ENCODE results near the gene CUTC.
"Not testable (repeated sequence)": the region's sequence is repeated elsewhere in the genome, so short reads cannot be mapped to it uniquely, and the experiment has no call there.

The CUTC gene

GRCh38 chr10:99734111-99734510 is 2.1 kb downstream of the CUTC start:
- H3K4ac ChIP-seq (ENCODE audit: low read length) = not testable (repeated sequence)
- H3K36me3 ChIP-seq (replicated peaks in 1 of 2; ENCODE audit: control insufficient read depth in 2 of 2, insufficient read depth in 2 of 2, low read length in 2 of 2) = peaks cover 6 to 36% of the 10 kb centered on the region in 2 donors

GRCh38 chr10:99740260-99740659 is 8.2 kb downstream of the CUTC start:
- Histone ChIP-seq H2BK12ac (ENCODE audit: low read length) (no peak overlapping the region), H3K4me1 (ENCODE audit: control insufficient read depth in 2 of 2, insufficient read depth in 1 of 2, low read depth in 1 of 2, low read length in 2 of 2) (no peaks in the 10 kb centered on the region), H3K4me2 (ENCODE audit: insufficient read depth, low read length, poor library complexity, severe bottlenecking) (no peak overlapping the region), H3K4me3 (ENCODE audit: low read length in 2 of 2) (no peak overlapping the region), H3K79me1 (ENCODE audit: low read depth, low read length) (no peaks in the 10 kb centered on the region), H3K9me3 (replicated peaks in 1 of 2; ENCODE audit: control insufficient read depth in 2 of 2, insufficient read depth in 1 of 2, low read depth in 1 of 2, low read length in 2 of 2) (peaks cover 0 to 35% of the 10 kb centered on the region in 2 donors), H2AK5ac (ENCODE audit: low read depth, low read length) (no peak overlapping the region), H2AFZ (ENCODE audit: low read length) (no peak overlapping the region), H3K18ac (ENCODE audit: low read length) (no peak overlapping the region), H3K27ac (replicated peaks; ENCODE audit: low read length) (no peak overlapping the region), H2BK5ac (ENCODE audit: low read length) (no peak overlapping the region), H3K9ac (ENCODE audit: low read depth, low read length, poor library complexity) (no peak overlapping the region), H3K36me3 (replicated peaks in 1 of 2; ENCODE audit: control insufficient read depth in 2 of 2, insufficient read depth in 2 of 2, low read length in 2 of 2) (peaks cover 17 to 90% of the 10 kb centered on the region in 2 donors), H4K91ac (ENCODE audit: low read depth, low read length, poor library complexity) (no peak overlapping the region), H3K23ac (ENCODE audit: low read depth, low read length, poor library complexity) (no peak overlapping the region), H3K14ac (ENCODE audit: low read length) (no peak overlapping the region), H2BK120ac (ENCODE audit: low read depth, low read length) (no peak overlapping the region), H4K8ac (ENCODE audit: low read depth, low read length) (no peak overlapping the region), H2BK15ac (ENCODE audit: low read length) (no peak overlapping the region), H3K27me3 (ENCODE audit: control insufficient read depth in 3 of 3, insufficient read depth in 3 of 3, low read depth in 1 of 3, low read length in 3 of 3) (no peaks in the 10 kb centered on the region), H3K4ac (ENCODE audit: low read length) (no peak overlapping the region)
- no CpG with 5 or more reads among the region's 2 CpGs for WGBS, 2 donors (ENCODE audit: extremely low coverage in 2 of 2, insufficient read length in 2 of 2, insufficient replicate concordance in 1 of 2)
- no peak for DNase-seq (ENCODE audit: low spot score)

More at GRCh38 chr10:99734111-99734510, 2.1 kb downstream of the CUTC start:
- not testable (repeated sequence) for H3K79me1 ChIP-seq (ENCODE audit: low read depth, low read length); H3K23ac ChIP-seq (ENCODE audit: low read depth, low read length, poor library complexity); H3K14ac ChIP-seq (ENCODE audit: low read length); H2BK120ac ChIP-seq (ENCODE audit: low read depth, low read length); H3K4me1 ChIP-seq (ENCODE audit: control insufficient read depth in 2 of 2, insufficient read depth in 1 of 2, low read depth in 1 of 2, low read length in 2 of 2); H2BK12ac ChIP-seq (ENCODE audit: low read length); H2BK5ac ChIP-seq (ENCODE audit: low read length); H2AK5ac ChIP-seq (ENCODE audit: low read depth, low read length); H4K8ac ChIP-seq (ENCODE audit: low read depth, low read length); H3K18ac ChIP-seq (ENCODE audit: low read length); H2AFZ ChIP-seq (ENCODE audit: low read length); H3K9ac ChIP-seq (ENCODE audit: low read depth, low read length, poor library complexity); H3K27me3 ChIP-seq (ENCODE audit: control insufficient read depth in 3 of 3, insufficient read depth in 3 of 3, low read depth in 1 of 3, low read length in 3 of 3); H3K4me3 ChIP-seq (ENCODE audit: low read length in 2 of 2); H4K91ac ChIP-seq (ENCODE audit: low read depth, low read length, poor library complexity); H3K27ac ChIP-seq (replicated peaks; ENCODE audit: low read length); H2BK15ac ChIP-seq (ENCODE audit: low read length); H3K4me2 ChIP-seq (ENCODE audit: insufficient read depth, low read length, poor library complexity, severe bottlenecking); DNase-seq (ENCODE audit: low spot score)
- no CpG with 5 or more reads among the region's 10 CpGs for WGBS, 2 donors (ENCODE audit: extremely low coverage in 2 of 2, insufficient read length in 2 of 2, insufficient replicate concordance in 1 of 2)
- peaks cover 0 to 12% of the 10 kb centered on the region in 2 donors for H3K9me3 ChIP-seq (replicated peaks in 1 of 2; ENCODE audit: control insufficient read depth in 2 of 2, insufficient read depth in 1 of 2, low read depth in 1 of 2, low read length in 2 of 2)

- Histone ChIP-seq H2AFZ (ENCODE audit: low read length) (no peak overlapping the region), H3K4ac (ENCODE audit: low read length) (no peak overlapping the region), H3K23ac (ENCODE audit: low read depth, low read length, poor library complexity) (no peak overlapping the region), H3K4me1 (ENCODE audit: control insufficient read depth in 2 of 2, insufficient read depth in 1 of 2, low read depth in 1 of 2, low read length in 2 of 2) (no peaks in the 10 kb centered on the region), H3K4me2 (ENCODE audit: insufficient read depth, low read length, poor library complexity, severe bottlenecking) (no peak overlapping the region), H3K4me3 (ENCODE audit: low read length in 2 of 2) (no peak overlapping the region), H3K9me3 (replicated peaks in 1 of 2; ENCODE audit: control insufficient read depth in 2 of 2, insufficient read depth in 1 of 2, low read depth in 1 of 2, low read length in 2 of 2) (peaks cover 0 to 35% of the 10 kb centered on the region in 2 donors), H2BK120ac (ENCODE audit: low read depth, low read length) (no peak overlapping the region), H2AK5ac (ENCODE audit: low read depth, low read length) (no peak overlapping the region), H3K27ac (replicated peaks; ENCODE audit: low read length) (no peak overlapping the region), H3K36me3 (replicated peaks in 1 of 2; ENCODE audit: control insufficient read depth in 2 of 2, insufficient read depth in 2 of 2, low read length in 2 of 2) (peaks cover 18 to 95% of the 10 kb centered on the region in 2 donors), H2BK5ac (ENCODE audit: low read length) (no peak overlapping the region), H3K27me3 (ENCODE audit: control insufficient read depth in 3 of 3, insufficient read depth in 3 of 3, low read depth in 1 of 3, low read length in 3 of 3) (no peaks in the 10 kb centered on the region), H3K14ac (ENCODE audit: low read length) (no peak overlapping the region), H3K79me1 (ENCODE audit: low read depth, low read length) (no peaks in the 10 kb centered on the region), H2BK15ac (ENCODE audit: low read length) (no peak overlapping the region), H3K9ac (ENCODE audit: low read depth, low read length, poor library complexity) (no peak overlapping the region), H3K18ac (ENCODE audit: low read length) (no peak overlapping the region), H4K8ac (ENCODE audit: low read depth, low read length) (no peak overlapping the region), H2BK12ac (ENCODE audit: low read length) (no peak overlapping the region), H4K91ac (ENCODE audit: low read depth, low read length, poor library complexity) (no peak overlapping the region)
- DNase-seq (ENCODE audit: low spot score) = no peak
- WGBS, 2 donors (ENCODE audit: extremely low coverage in 2 of 2, insufficient read length in 2 of 2, insufficient replicate concordance in 1 of 2) = no CpG with 5 or more reads among the region's 3 CpGs
Observed at GRCh38 chr10:99740933-99741559, 9.0 kb downstream of the CUTC start.

- H2BK5ac ChIP-seq (ENCODE audit: low read length) = no peak overlapping the region
- H3K27ac ChIP-seq (replicated peaks; ENCODE audit: low read length) = no peak overlapping the region
- no peak overlapping the region for H3K14ac ChIP-seq (ENCODE audit: low read length)
- H3K36me3 ChIP-seq (replicated peaks in 1 of 2; ENCODE audit: control insufficient read depth in 2 of 2, insufficient read depth in 2 of 2, low read length in 2 of 2) = peaks cover 20 to 94% of the 10 kb centered on the region in 2 donors
- no peak overlapping the region for H2BK12ac ChIP-seq (ENCODE audit: low read length)
- H3K4me3 ChIP-seq (ENCODE audit: low read length in 2 of 2) = no peak overlapping the region
- no peak overlapping the region for H2BK120ac ChIP-seq (ENCODE audit: low read depth, low read length)
- no peaks in the 10 kb centered on the region for H3K79me1 ChIP-seq (ENCODE audit: low read depth, low read length)
- H3K27me3 ChIP-seq (ENCODE audit: control insufficient read depth in 3 of 3, insufficient read depth in 3 of 3, low read depth in 1 of 3, low read length in 3 of 3) = no peaks in the 10 kb centered on the region
- no peak overlapping the region for H4K91ac ChIP-seq (ENCODE audit: low read depth, low read length, poor library complexity)
- no peak overlapping the region for H3K4me2 ChIP-seq (ENCODE audit: insufficient read depth, low read length, poor library complexity, severe bottlenecking)
- no peak overlapping the region for H3K23ac ChIP-seq (ENCODE audit: low read depth, low read length, poor library complexity)
- H4K8ac ChIP-seq (ENCODE audit: low read depth, low read length) = no peak overlapping the region
- H2BK15ac ChIP-seq (ENCODE audit: low read length) = no peak overlapping the region
- H3K9ac ChIP-seq (ENCODE audit: low read depth, low read length, poor library complexity) = no peak overlapping the region
- H3K18ac ChIP-seq (ENCODE audit: low read length) = no peak overlapping the region
- H2AFZ ChIP-seq (ENCODE audit: low read length) = no peak overlapping the region
- DNase-seq (ENCODE audit: low spot score) = no peak
- no peak overlapping the region for H2AK5ac ChIP-seq (ENCODE audit: low read depth, low read length)
- H3K4me1 ChIP-seq (ENCODE audit: control insufficient read depth in 2 of 2, insufficient read depth in 1 of 2, low read depth in 1 of 2, low read length in 2 of 2) = no peaks in the 10 kb centered on the region
- no peak overlapping the region for H3K4ac ChIP-seq (ENCODE audit: low read length)
- peaks cover 0 to 30% of the 10 kb centered on the region in 2 donors for H3K9me3 ChIP-seq (replicated peaks in 1 of 2; ENCODE audit: control insufficient read depth in 2 of 2, insufficient read depth in 1 of 2, low read depth in 1 of 2, low read length in 2 of 2)
Observed at GRCh38 chr10:99742254-99742653, 10.2 kb downstream of the CUTC start.
